HG03135 (cell line): ENCODE measurements around the gene SPATA45.
"Not testable (repeated sequence)": the region's sequence is repeated elsewhere in the genome, so short reads cannot be mapped to it uniquely, and the experiment has no call there.

Source experiments
- ATAC-seq: cut with Tn5 transposase; IDR thresholded peaks from one replicate; pipeline ENCODE4 v1.9.1; 2021; ENCODE audit warnings: mild to moderate bottlenecking, moderate library complexity; ENCODE audit not compliant: unreplicated experiment

SPATA45 gene

GRCh38 chr1:212847549-212847948 is at the start of gene SPATA45:
SPATA45 (minus strand) TSS chr1:212847649; CDS start chr1:212836149, 11,500 bp downstream.
- ATAC-seq, result no peak

GRCh38 chr1:212892108-212892507 is 44.7 kb upstream of the SPATA45 start:
- ATAC-seq, result no peak

- no peak for ATAC-seq
Observed at GRCh38 chr1:212884592-212884991, 37.1 kb upstream of the SPATA45 start.

- ATAC-seq, result no peak
Observed at GRCh38 chr1:212879947-212880690, 32.7 kb upstream of the SPATA45 start.

- ATAC-seq, result no peak
Observed at GRCh38 chr1:212878418-212878817, 31.0 kb upstream of the SPATA45 start.

- no peak for ATAC-seq
Observed at GRCh38 chr1:212873518-212873917, 26.1 kb upstream of the SPATA45 start.

GRCh38 chr1:212871976-212872375 is 24.5 kb upstream of the SPATA45 start:
- ATAC-seq, result no peak

GRCh38 chr1:212867192-212867591 is 19.7 kb upstream of the SPATA45 start:
- ATAC-seq, result no peak

- ATAC-seq, result no peak
Observed at GRCh38 chr1:212864201-212864600, 16.8 kb upstream of the SPATA45 start.

GRCh38 chr1:212863345-212863744 is 15.9 kb upstream of the SPATA45 start:
- not testable (repeated sequence) for ATAC-seq

- no peak for ATAC-seq
Observed at GRCh38 chr1:212862111-212862690, 14.8 kb upstream of the SPATA45 start.

GRCh38 chr1:212860713-212861581 is 13.5 kb upstream of the SPATA45 start:
- ATAC-seq, result no peak

- peak; percentile 15 for ATAC-seq
Observed at GRCh38 chr1:212858461-212859265, 11.2 kb upstream of the SPATA45 start.

GRCh38 chr1:212857992-212858460 is 10.6 kb upstream of the SPATA45 start, which contains the start of gene FLVCR1:
FLVCR1 (plus strand) TSS chr1:212858275; CDS start chr1:212858453, 178 bp downstream.
- peak; percentile 97 for ATAC-seq

- no peak for ATAC-seq
Observed at GRCh38 chr1:212856755-212857154, 9.3 kb upstream of the SPATA45 start.

GRCh38 chr1:212853658-212854057 is 6.2 kb upstream of the SPATA45 start:
- no peak for ATAC-seq

GRCh38 chr1:212852105-212852688 is 4.7 kb upstream of the SPATA45 start:
- no peak for ATAC-seq

- not testable (repeated sequence) for ATAC-seq
Observed at GRCh38 chr1:212844521-212844920, 2.9 kb downstream of the SPATA45 start.

GRCh38 chr1:212838145-212838544 is 9.3 kb downstream of the SPATA45 start:
- no peak for ATAC-seq
